ENCODE measurements around the gene MAST4. TPM values are rescaled to one million over a fixed set of nuclear protein-coding genes. Genes with fewer than 3 reads are reported as not detected.

Gene MAST4
- total and polyA plus RNA-seq, 2 of the 8 experiments (the other 6 are each of a cell fraction or from before 2014, with no cell fraction given), result 1.5 to 2.6 TPM

DNA sequence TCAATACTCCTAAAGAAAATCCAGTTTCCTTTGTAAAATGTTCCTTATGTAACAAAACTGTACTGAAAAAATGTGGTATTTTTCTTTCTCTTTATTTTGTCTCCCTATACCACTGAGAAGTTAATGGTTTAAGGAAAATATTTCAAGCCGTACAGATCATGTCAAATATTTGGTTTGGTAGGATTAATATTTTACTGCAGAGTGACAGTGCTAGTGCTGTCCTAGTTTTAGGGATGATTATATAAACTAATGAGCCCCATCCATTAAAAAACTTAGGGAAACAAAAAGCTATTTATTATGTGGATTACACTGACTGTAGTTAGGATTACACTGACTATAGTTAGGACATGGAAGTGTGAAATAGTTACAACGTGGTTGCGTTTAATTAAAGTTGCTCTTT is 391.3 kb downstream of the MAST4 start:
- 90% methylated on average over 3 of the region's 3 CpGs; no CpG with 5 or more reads in 1 of the 2 experiments for WGBS, 2 experiments (ENCODE audit: extremely low coverage in 1 of 2, insufficient coverage in 1 of 2, insufficient read length in 1 of 2, insufficient replicate concordance in 2 of 2, low coverage in 1 of 2, low lambda C conversion rate in 2 of 2, missing lambda C conversion rate in 1 of 2)
- Histone ChIP-seq H4K8ac (ENCODE audit: extremely low read depth, insufficient read depth, low read length) (no peak overlapping the region), H4K20me1 (replicated peaks in 1 of 2; ENCODE audit: control insufficient read depth in 1 of 2, insufficient read depth in 2 of 2, low read length in 2 of 2) (no peaks in the 10 kb centered on the region), H2BK120ac (replicated peaks; ENCODE audit: low read depth, low read length) (no peak overlapping the region), H4K91ac (replicated peaks; ENCODE audit: insufficient read length, low read length) (no peak overlapping the region), H3K36me3 (ENCODE audit: control insufficient read depth in 2 of 4, insufficient read depth in 4 of 4, low read length in 3 of 4) (no peaks in the 10 kb centered on the region), H3K23me2 (ENCODE audit: low read depth, low read length) (no peaks in the 10 kb centered on the region), H3K9me3 (ENCODE audit: insufficient read depth in 2 of 2, low read depth in 1 of 2, low read length in 1 of 2) (no peaks in the 10 kb centered on the region), H3K79me2 (ENCODE audit: control insufficient read depth in 1 of 2, insufficient read depth in 2 of 2, low read length in 2 of 2) (no peaks in the 10 kb centered on the region), H2BK5ac (ENCODE audit: low read depth, low read length) (no peak overlapping the region), H2BK20ac (ENCODE audit: low read length) (no peak overlapping the region), H3K27ac (ENCODE audit: low read depth, low read length) (no peak overlapping the region), H3K23ac (ENCODE audit: insufficient read length) (no peak overlapping the region), H2BK12ac (ENCODE audit: low read depth, low read length) (no peak overlapping the region), H2AK5ac (ENCODE audit: low read depth, low read length) (no peak overlapping the region), H4K5ac (ENCODE audit: insufficient read length, low read depth, low read length) (no peak overlapping the region), H3K9ac (replicated peaks in 1 of 4; ENCODE audit: extremely low read depth in 1 of 4, low read depth in 3 of 4, low read length in 3 of 4) (no peak overlapping the region), H3K14ac (ENCODE audit: insufficient read length) (no peak overlapping the region), H2AFZ (ENCODE audit: low read length) (no peak overlapping the region), H3K4ac (replicated peaks; ENCODE audit: insufficient read length, low read depth, low read length) (no peak overlapping the region), H3K4me3 (ENCODE audit: extremely low read depth in 1 of 4, insufficient read depth in 2 of 4, low read depth in 3 of 4, low read length in 4 of 4) (no peak overlapping the region), H2BK15ac (ENCODE audit: low read length) (no peak overlapping the region), H3K56ac (replicated peaks; ENCODE audit: insufficient read length, low read depth, low read length) (no peak overlapping the region), H3K27me3 (replicated peaks in 1 of 4; ENCODE audit: control insufficient read depth in 3 of 4, extremely low read depth in 1 of 4, insufficient read depth in 3 of 4, low read length in 3 of 4) (no peaks in the 10 kb centered on the region), H3K79me1 (ENCODE audit: low read depth, low read length) (no peaks in the 10 kb centered on the region), H3K4me1 (replicated peaks in 1 of 4; ENCODE audit: control insufficient read depth in 3 of 4, insufficient read depth in 4 of 4, low read length in 3 of 4) (peaks cover 0 to 4% (median 2%) of the 10 kb centered on the region in 4 experiments; a peak in 4 of 7 replicates), H3K4me2 (ENCODE audit: insufficient read depth in 1 of 2, low read depth in 2 of 2, low read length in 2 of 2) (no peak overlapping the region), H3K18ac (ENCODE audit: extremely low read depth, low read length) (no peak overlapping the region)
- DNase-seq (ENCODE audit: low read depth in 1 of 2, low spot score in 2 of 2), result no peak
- ChIA-PET CTCF (ENCODE audit: partially characterized antibody) (interaction anchor here (0.6 to 6.6 kb wide), 26 partner anchors 9 to 220 kb away, joined by 3 to 34 read pairs (median 5); no protein-coding TSS in a partner anchor), POLR2A (ENCODE audit: partially characterized antibody) (interaction anchor here (1.2 kb wide), 1 partner anchor 11 kb away, joined by 4 read pairs; no protein-coding TSS in a partner anchor)
- FAIRE-seq, result no peak
- no peak for TF ChIP-seq ATF2 (IDR thresholded peaks at IDR 0.05; ENCODE audit: low read length)
- TF ChIP-seq YY1 (IDR thresholded peaks at IDR 0.05; ENCODE audit: low read depth, low read length), result no peak
- TF ChIP-seq KDM1A (IDR thresholded peaks at IDR 0.05; ENCODE audit: borderline replicate concordance, low read length), result no peak
- TF ChIP-seq SRF (IDR thresholded peaks at IDR 0.05; ENCODE audit: low read depth, low read length), result no peak
- TF ChIP-seq TAF1 (IDR thresholded peaks at IDR 0.05; ENCODE audit: low read depth, low read length), result no peak
- no peak for TF ChIP-seq KDM5A (IDR thresholded peaks at IDR 0.05; ENCODE audit: low read length)
- TF ChIP-seq TAF7 (optimal IDR thresholded peaks at IDR 0.05; ENCODE audit: borderline replicate concordance, low read depth, low read length), result no peak
- no peak for TF ChIP-seq MAX (IDR thresholded peaks at IDR 0.05)

Data from H1 (cell line).